Neutrophil (primary cell): ENCODE measurements around the gene ABL1.
A peak's percentile ranks its signal among the peaks of the same experiment; 100 is the strongest.

Experiments used
- H3K27ac ChIP-seq: fragments of 200-600 bp; sonication (generic); 2 replicates; pipeline ENCODE4 v1.5.1; 2016; ENCODE audit warnings: mild to moderate bottlenecking, moderate library complexity
- H3K27me3 ChIP-seq: fragments of 200-600 bp; sonication (generic); 2 replicates; pipeline ENCODE4 v1.6.0; 2016; ENCODE audit warnings: mild to moderate bottlenecking
- H3K36me3 ChIP-seq: fragments of 200-600 bp; sonication (generic); 2 replicates; pipeline ENCODE4 v1.5.1; 2017
- H3K4me1 ChIP-seq, 2 experiments: fragments of 200-600 bp in 1 of 2; sonication (generic) in 1 of 2; 1 replicate in 1 of 2; 2 replicates in 1 of 2; pipeline versions ENCODE4 v1.5.1 to v1.6.1; 2013 to 2016; ENCODE audit warnings: low read depth in 1 of 2, low read length in 1 of 2, mild to moderate bottlenecking in 1 of 2, moderate library complexity in 1 of 2; ENCODE audit not compliant: control insufficient read depth in 1 of 2, insufficient read depth in 1 of 2
- H3K4me3 ChIP-seq, 2 experiments: fragments of 200-600 bp in 1 of 2; sonication (generic) in 1 of 2; 1 replicate in 1 of 2; 2 replicates in 1 of 2; pipeline ENCODE4 v1.5.1; 2013 to 2016; ENCODE audit warnings: low read depth in 1 of 2, low read length in 1 of 2, mild to moderate bottlenecking in 1 of 2, moderate library complexity in 1 of 2
- H3K9me3 ChIP-seq: fragments of 200-600 bp; sonication (generic); 2 replicates; pipeline ENCODE4 v1.5.1; 2016
- TF ChIP-seq, protein P1 (sequence below): fragments of 200-600 bp; sonication (generic); IDR thresholded peaks from 2 replicates; pipeline ENCODE4 v1.5.1; 2016; ENCODE audit warnings: antibody characterized with exemption

The ABL1 gene

DNA sequence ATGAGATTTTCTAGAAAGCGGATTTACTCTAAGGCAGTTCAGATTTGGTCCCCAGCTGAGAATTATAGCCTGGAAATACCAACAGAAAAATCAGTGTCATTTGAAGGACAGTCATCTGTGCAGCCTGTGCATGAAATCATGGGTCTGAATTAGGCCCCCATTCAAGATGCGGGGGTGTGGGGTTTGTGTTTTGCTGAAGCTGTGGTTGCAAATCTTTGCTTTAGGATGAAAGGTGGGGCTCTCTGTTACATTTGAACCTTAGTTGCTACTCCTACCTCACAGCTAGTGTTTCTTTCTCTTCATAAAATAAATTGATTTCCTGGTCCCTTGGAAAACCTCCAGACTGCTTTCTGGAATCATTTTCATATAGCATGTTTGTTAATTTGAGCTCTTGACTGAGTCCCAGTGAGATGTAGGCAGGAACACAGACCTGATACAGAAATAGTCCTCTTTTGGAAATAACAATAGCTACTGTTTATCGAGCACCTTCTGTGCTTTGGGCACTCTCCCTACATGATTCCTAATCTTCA lies 4.8 kb upstream of the ABL1 start:
- no peaks in the 10 kb centered on the region for H3K36me3 ChIP-seq
- TF ChIP-seq, protein P1, sequence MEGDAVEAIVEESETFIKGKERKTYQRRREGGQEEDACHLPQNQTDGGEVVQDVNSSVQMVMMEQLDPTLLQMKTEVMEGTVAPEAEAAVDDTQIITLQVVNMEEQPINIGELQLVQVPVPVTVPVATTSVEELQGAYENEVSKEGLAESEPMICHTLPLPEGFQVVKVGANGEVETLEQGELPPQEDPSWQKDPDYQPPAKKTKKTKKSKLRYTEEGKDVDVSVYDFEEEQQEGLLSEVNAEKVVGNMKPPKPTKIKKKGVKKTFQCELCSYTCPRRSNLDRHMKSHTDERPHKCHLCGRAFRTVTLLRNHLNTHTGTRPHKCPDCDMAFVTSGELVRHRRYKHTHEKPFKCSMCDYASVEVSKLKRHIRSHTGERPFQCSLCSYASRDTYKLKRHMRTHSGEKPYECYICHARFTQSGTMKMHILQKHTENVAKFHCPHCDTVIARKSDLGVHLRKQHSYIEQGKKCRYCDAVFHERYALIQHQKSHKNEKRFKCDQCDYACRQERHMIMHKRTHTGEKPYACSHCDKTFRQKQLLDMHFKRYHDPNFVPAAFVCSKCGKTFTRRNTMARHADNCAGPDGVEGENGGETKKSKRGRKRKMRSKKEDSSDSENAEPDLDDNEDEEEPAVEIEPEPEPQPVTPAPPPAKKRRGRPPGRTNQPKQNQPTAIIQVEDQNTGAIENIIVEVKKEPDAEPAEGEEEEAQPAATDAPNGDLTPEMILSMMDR, result no peak
- no peaks in the 10 kb centered on the region for H3K9me3 ChIP-seq
- peaks cover 7 to 9% of the 10 kb centered on the region in 2 experiments for H3K4me1 ChIP-seq
- no peak overlapping the region for H3K27ac ChIP-seq
- H3K27me3 ChIP-seq, result peaks cover 16% of the 10 kb centered on the region
- no peak overlapping the region for H3K4me3 ChIP-seq

DNA sequence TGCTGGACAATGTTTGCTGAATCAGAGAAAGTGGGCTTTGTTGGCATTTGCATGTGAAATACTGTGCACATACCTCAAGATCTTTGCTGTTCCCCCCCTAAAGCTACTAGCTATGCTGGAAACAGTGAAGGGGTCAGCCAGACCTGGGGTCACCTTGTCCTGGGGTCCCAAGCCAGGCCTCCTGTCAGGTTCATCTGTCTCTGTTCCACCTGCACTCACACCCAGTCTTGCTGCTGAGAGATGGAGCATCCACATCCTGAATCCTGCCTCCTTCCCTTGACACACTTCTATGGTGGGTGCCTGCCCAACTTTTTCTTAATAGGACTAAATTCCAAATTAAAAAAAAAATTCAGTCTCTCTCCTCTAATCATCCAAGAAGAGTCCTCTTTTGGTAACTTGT lies 4.0 kb upstream of the ABL1 start:
- no peaks in the 10 kb centered on the region for H3K9me3 ChIP-seq
- no peak overlapping the region for H3K27ac ChIP-seq
- peaks cover 24% of the 10 kb centered on the region for H3K27me3 ChIP-seq
- H3K36me3 ChIP-seq, result no peaks in the 10 kb centered on the region
- H3K4me1 ChIP-seq, result peaks cover 14 to 15% of the 10 kb centered on the region in 2 experiments
- TF ChIP-seq, protein P1, result no peak
- H3K4me3 ChIP-seq, result no peak overlapping the region

DNA sequence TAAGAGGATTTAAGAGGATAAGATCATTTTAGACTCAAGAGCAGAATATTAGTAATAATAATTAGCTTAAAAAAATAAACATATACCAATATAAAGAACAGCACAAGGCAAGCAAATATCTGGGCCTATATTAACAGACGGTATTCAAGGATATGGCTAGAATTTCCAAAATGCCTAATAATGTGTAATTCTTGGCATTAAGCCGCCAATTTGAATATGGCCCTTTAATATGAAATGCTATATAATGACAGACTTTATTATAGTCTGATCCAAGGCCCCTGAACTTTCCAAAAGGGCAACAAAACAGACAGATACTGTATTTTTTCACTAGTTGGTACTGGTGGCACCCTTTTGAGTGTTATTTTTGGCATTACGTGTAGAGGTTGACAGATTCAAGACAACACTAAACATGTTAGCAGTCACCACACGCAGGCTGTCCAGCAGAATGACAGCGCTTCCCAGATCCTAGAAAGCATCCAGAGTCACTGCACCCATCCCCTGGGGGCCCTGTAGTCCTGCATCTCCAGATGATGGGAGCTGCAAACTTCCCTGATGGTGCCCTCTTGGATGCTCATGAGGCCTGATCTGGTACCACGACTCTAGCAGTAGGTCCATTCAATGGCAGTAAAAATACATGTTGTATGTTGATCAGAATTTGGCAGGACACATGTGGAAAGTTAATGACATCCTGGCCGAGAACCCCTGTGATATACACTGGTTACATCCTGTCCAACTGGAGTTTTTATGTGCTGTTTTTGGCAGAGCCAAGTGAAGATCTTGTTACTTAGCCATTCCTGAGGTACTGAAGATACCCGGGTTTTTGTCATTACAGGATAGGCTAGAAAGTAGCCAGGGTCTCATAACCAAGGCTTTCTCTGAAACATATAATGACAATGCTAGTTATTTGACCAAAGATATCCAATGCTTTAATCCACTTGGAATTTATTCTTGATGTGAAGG lies 1.7 kb upstream of the ABL1 start:
- TF ChIP-seq, protein P1, result no peak
- Histone ChIP-seq H3K9me3 (no peaks in the 10 kb centered on the region), H3K4me3 (no peak overlapping the region), H3K27ac (no peak overlapping the region), H3K4me1 (peaks cover 15% of the 10 kb centered on the region in 2 experiments), H3K36me3 (no peaks in the 10 kb centered on the region), H3K27me3 (peaks cover 28% of the 10 kb centered on the region)

DNA sequence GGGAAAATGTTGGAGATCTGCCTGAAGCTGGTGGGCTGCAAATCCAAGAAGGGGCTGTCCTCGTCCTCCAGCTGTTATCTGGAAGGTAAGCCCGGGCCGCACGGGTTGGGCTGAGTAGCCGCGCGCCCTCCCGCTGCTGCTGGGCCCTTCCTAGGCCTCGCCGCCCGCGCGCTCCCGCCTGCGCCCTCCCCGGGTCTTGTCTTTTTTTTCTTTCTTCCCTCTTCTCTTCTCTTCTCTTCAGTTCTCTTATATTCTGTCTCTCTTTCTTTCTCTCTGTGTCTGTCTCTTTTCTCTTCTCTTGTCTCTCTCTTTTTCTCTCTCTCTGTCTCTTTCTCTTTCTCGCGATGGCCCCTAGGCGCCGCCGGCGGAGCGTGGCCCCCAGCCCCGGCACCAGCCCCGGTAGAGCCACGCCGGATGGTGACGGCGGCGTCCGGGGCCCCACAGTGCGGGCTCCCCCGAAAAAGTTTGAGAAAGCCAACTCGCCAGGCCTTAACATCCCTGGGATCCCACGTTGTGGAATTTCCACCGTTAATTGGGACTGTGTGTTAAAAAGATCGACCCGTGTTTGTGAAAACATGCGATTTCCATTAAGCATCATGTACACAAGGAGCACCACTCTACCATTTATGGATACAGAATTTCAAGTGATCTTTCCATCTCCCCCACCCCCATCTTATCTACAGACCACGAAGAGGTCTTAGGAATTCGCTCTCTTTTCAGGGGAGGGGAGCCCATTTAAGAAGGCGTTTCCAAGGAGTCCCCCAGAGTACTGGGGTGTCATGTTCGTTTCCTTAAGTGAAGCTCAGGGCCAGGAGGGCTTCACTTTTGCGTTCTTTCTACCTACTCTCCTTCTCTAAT lies 616 bp downstream of the ABL1 start:
- Histone ChIP-seq H3K27ac (no peak overlapping the region), H3K36me3 (no peaks in the 10 kb centered on the region), H3K4me1 (peaks cover 15% of the 10 kb centered on the region in 2 experiments), H3K4me3 (peak overlapping the region; percentile 35 to 39), H3K27me3 (peaks cover 28% of the 10 kb centered on the region), H3K9me3 (no peaks in the 10 kb centered on the region)
- TF ChIP-seq, protein P1, result no peak

DNA sequence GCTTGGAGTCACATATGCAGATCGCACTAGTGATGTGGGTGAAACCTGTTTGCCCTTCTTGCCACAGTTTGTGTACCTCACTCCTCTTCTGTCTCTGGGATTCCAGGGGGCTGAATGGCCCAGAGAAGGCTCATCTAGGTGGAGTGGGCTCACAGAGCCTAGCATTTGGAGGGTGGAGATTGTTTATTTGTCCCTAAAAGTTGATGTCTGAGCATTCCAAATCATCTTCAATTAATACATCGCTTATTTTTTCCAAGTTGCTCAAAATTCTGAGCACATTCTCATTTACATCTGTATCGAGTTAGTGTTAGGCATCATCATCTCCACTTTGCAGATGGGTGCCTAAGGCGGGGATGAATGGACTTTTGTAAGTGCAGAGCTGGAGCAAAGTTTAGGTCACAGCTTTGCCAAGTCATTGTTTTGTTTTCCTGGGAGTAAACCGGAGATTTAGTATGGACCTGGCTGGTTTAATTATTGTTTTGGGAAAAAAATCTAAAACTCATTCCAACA lies 2.0 kb downstream of the ABL1 start:
- peaks cover 15% of the 10 kb centered on the region in 2 experiments for H3K4me1 ChIP-seq
- TF ChIP-seq, protein P1, result no peak
- no peak overlapping the region for H3K27ac ChIP-seq
- H3K36me3 ChIP-seq, result no peaks in the 10 kb centered on the region
- H3K4me3 ChIP-seq, result no peak overlapping the region
- no peaks in the 10 kb centered on the region for H3K9me3 ChIP-seq
- peaks cover 28% of the 10 kb centered on the region for H3K27me3 ChIP-seq
